Superior temporal gyrus (tissue), 1 donor: ENCODE results near the gene TCF3.

Source experiments
- DNase-seq: peaks from one replicate; pipeline ENCODE4 v3.0.0-alpha.2; 2016; ENCODE audit errors: extremely low spot score

TCF3 gene

GRCh38 chr19:1580957-1581356, 71.5 kb downstream of the TCF3 start:
- DNase-seq, result no peak

DNA sequence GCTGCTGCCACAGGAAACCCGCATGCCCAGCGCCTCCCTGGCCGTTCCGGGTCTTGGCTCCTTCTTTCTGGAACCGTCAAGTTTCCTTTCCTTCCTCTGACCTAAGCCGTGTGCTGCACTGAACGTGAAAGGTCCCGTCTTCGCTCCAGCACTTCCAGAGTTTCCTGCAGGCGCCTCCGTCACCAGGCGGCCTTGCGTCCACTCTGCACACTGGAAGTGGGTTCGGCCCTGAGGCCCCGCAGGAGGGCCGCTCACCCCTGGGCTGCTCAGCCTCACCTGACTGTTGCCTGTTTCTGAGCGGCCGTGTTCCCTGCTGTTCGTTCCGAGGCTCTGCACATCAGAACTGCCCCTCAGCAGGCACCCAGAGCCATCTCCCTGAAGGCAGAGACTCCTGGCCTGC, 72.0 kb downstream of the TCF3 start:
- DNase-seq, result no peak

GRCh38 chr19:1579222-1579621, 73.2 kb downstream of the TCF3 start:
- DNase-seq, result no peak

DNA sequence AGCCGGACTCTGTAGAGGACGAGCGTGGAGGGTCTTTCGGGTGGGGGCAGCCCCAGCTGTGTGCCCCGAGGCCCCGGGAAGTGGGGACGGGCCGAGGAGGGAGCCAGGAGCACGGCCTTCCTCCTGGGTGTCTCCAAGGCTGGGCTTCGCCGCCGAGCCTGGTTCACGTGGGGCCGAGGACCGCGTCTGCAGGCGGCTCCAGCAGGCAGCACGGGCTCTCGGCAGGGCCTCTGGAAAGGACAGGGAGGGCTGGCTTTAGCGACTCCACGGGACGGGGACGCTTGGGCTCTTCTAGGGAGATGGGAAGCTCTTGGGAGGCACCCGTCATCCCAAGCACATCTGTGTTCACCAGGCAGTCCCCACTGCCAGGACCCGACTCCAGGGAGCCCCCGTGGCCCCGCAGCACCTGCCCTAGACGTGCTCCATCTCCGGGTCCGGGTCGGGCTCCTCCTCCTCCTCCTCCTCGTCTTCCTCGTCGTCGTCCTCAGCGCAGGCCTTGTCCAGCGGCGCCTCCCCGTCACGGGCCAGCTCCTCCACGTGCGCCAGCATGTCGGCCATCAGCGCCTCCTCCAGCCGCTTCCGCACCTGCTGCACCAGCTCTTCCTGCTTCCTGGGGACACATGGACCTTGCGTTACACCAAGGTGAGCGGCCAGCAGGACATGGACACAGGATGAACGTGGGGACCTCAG, 74.3 kb downstream of the TCF3 start:
- no peak for DNase-seq

GRCh38 chr19:1577090-1577928, 75.1 kb downstream of the TCF3 start:
- no peak for DNase-seq

- no peak for DNase-seq
Measured at GRCh38 chr19:1576242-1577089, 75.9 kb downstream of the TCF3 start.

- no peak for DNase-seq
Measured at GRCh38 chr19:1575323-1576241, 76.8 kb downstream of the TCF3 start.

DNA sequence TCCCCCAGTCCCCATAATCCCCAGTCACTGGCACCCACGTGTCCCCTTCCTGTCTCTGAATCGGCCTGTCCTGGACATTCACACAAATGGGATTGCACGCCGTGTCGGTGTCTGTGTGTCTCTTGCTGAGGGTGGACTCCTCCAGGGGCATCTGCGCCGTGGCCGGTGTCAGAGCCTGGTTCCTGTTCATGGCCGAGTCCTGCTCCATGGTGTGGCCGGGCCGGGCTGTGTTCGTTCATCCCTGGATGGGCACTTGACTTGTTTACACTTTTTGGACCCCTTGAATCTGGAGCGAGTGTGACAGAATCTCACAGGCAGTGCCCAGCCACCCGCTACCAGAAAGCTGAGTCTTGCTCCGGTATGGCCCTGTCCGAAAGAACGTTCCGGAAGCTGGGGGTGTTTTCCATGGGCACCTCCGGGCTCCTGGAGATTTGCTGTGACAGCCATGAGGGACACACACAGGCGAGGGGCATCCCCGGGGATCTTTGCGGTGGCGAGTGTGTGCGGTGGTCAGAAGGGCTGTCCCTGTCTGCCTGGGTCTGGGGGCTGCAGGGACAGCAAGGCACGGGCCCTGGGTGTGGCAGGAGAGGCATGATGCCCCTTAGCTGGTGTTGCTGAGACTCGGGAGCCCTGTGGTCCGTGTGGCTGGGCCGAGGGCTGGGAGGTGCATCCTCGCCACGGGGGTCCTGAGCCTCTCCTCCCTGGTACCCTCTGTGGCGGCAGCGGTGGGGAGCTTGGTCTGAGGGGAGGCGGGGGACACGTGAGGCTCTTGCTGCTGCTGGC, 77.9 kb downstream of the TCF3 start:
- DNase-seq, result no peak

DNA sequence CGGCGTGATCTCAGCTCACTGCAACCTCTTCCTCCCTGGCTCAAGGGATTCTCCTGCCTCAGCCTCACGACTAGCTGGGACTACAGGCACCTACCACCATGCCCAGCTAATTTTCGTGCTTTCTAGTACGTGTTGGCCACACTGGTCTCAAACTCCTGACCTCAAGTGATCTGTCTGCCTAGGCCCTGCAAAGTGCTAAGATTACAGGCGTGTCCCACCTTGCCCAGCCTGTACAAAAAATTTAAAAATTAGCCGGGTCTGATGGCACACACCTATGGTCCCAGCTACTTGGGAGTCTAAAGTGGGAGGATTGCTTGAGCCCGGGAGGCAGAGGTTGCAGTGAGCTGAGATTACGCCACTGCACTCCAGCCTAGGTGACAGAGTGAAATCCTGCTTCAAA, 79.6 kb downstream of the TCF3 start:
- DNase-seq, result no peak

- DNase-seq, result no peak
Measured at GRCh38 chr19:1571358-1571757, 81.1 kb downstream of the TCF3 start.

DNA sequence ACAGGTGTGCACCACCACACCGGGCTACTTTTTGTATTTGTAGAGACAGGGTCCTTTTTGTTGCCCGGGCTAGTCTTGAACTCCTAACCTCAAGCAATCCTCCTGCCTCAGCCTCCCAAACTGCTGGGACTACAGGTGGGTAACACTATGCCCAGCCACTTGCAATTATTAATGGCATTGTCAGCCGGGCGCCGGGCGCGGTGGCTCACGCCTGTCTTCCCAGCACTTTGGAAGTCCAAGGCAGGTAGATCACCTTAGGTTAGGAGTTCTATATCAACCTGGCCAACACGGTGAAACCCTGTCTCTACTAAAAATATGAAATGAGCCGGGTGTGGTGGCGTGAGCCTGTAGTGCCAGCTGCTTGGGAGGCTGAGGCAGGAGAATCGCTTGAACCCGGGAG, 81.6 kb downstream of the TCF3 start:
- DNase-seq, result no peak

DNA sequence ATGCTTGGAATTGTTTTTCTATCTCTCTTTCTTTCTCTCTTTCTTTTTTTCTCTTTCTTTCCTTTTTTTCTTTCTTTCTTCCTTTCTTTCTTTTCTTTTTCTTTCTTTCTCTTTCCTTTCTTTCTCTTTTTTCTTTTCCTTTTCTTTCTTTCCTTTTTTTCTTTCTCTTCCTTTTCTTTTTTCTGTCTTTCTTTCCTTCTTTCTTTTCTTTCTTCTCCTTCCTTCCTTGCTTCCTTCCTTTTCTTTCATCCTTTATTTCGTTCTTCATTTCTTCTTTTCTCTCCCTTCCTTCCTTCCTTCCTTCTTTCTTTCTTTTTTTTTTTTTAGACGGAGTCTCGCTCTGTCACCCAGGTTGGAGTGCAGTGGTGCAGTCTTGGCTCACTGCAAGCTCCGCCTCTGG, 82.4 kb downstream of the TCF3 start:
- no peak for DNase-seq

DNA sequence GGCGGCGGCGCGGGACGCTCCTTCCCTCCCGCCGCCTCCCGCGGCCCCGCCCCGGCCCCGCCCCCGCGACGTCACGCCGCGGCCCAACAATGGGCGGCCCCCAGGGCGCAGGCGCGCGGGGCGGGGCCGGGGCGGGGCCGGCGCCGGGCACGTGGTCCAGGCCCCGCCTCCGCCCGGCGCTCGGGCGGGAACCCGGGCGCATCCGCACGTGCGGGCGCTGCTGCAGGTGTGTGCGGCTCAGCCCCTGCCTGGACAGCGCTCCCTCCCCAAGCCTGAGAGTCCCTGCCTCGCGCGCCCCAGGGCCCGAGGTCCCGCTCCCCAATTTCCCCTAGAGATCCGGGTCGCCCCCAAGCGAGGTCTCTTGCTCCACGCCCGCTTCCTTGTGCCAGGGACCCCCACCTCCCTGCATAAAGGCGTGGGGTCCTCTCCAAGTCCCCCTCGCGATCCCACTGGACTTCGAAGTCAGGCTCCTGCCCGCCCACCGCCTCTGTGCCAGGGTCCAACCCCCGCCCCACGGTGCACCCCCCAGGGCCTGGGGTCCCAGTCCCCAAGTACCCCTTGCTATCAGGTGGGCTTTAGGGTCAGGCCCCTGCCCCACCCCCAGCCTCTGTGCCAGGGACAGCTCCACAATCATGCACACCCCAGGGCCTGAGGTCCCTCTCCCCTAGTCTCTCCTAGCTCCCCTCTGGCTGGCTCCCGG, 83.9 kb downstream of the TCF3 start, which contains the start of gene MEX3D:
Gene MEX3D, minus strand, starts transcription at position 6 of the 700 bp plus-strand sequence. CDS start 267 bp downstream, outside the sequence.
- DNase-seq, result peak; percentile 39

- no peak for DNase-seq
Measured at GRCh38 chr19:1567848-1568227, 84.6 kb downstream of the TCF3 start.

DNA sequence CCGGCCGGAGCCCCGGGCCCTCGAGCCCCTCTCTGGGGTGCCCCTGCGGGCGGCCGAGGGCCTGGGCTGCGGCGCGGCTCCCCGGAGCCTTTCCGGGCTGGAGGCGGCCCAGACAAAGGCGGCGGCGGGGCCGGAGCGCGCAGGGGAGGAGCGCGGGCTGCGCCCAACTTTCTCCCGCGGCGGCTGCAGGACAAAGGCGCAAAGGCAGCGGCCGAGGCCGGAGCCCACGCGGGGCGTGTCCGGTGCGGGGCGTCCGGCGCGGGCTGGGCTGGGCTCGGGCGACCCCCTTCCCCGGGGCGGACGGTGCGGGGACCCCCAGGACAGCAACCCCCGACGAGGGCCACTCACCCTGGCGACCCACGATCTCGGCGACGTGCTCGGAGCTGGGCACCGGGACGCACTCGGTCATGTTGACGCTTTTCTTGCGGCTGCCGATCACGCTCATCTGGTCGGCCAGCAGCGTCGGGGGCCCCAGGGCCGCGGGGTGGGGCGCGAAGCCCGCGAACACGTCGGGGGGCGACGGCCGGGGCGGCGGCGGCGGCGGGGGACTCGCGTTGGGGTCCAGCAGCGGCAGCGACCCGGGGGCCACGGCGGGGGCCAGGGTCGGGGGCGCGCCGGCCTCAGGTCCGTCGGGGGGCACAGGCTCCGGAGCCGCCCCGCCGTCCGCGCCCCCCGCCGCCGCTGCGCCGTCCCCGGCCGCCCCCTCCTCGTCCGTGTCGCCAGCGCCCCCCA, 85.1 kb downstream of the TCF3 start:
- DNase-seq, result no peak

- peak; percentile 89 for DNase-seq
Measured at GRCh38 chr19:1566392-1567115, 85.9 kb downstream of the TCF3 start.

DNA sequence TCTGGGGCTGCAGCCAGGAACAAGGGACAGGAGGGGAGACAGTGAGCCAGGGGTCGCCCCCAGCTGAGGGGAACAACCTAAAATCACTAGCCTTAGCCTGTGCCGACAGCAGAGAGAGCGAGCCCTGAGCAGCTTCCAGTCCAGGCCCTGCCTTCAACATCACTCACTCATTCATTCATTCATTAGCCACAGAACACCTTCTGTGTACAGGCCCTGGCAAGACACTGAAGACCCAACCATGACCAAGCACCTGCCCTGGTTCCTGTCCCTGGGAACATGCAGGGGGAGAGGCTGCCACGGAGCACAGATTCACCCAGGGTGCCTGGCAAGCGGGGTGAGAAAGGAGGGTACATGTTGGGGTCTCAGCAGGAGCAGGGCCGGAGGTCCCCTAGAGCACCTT, 89.2 kb downstream of the TCF3 start:
- no peak for DNase-seq

- DNase-seq, result no peak
Measured at GRCh38 chr19:1561236-1561842, 91.1 kb downstream of the TCF3 start.
